GM23338 (cell line): ENCODE results near the gene PROSER1. TPM values are rescaled to one million over a fixed set of nuclear protein-coding genes. Genes with fewer than 3 reads are reported as not detected.
A peak's percentile ranks its signal among the peaks of the same experiment; 100 is the strongest.

Experiments used
- ATAC-seq: fragments of 200-7000 bp; cut with Tn5 transposase; 3 replicates; pipeline ENCODE4 v1.9.1; 2020
- DNase-seq: peaks from one replicate; pipeline ENCODE4 v3.0.0-alpha.2; 2015; ENCODE audit warnings: low spot score
- H2AFZ ChIP-seq: fragments of 200-600 bp; sonication (generic); 2 replicates; pipeline ENCODE4 v1.8.0; 2016; ENCODE audit warnings: antibody characterized with exemption, mild to moderate bottlenecking, moderate library complexity
- H3F3A ChIP-seq: fragments of 200-600 bp; sonication (generic); replicated peaks from 2 replicates; pipeline ENCODE4 v1.8.0; 2017; ENCODE audit warnings: antibody characterized with exemption, mixed run types, low read depth
- H3K27ac ChIP-seq: fragments of 200-600 bp; sonication (generic); 2 replicates; pipeline ENCODE4 v1.6.1; 2016; ENCODE audit warnings: low read depth
- H3K27me3 ChIP-seq: fragments of 200-600 bp; sonication (generic); 2 replicates; pipeline ENCODE4 v1.8.0; 2016; ENCODE audit warnings: mild to moderate bottlenecking, mixed run types, moderate library complexity; ENCODE audit not compliant: insufficient read depth
- H3K36me3 ChIP-seq: fragments of 200-600 bp; sonication (generic); 2 replicates; pipeline ENCODE4 v1.8.0; 2016; ENCODE audit warnings: mild to moderate bottlenecking; ENCODE audit not compliant: insufficient read depth
- H3K4me1 ChIP-seq: fragments of 200-600 bp; sonication (generic); 2 replicates; pipeline ENCODE4 v1.8.0; 2016; ENCODE audit warnings: mild to moderate bottlenecking, moderate library complexity; ENCODE audit not compliant: insufficient read depth
- H3K4me2 ChIP-seq: fragments of 200-600 bp; sonication (generic); 2 replicates; pipeline ENCODE4 v1.7.1; 2017; ENCODE audit warnings: mixed run types
- H3K4me3 ChIP-seq: fragments of 200-600 bp; sonication (generic); 2 replicates; pipeline ENCODE4 v1.6.1; 2016; ENCODE audit warnings: mixed run types
- H3K79me2 ChIP-seq: fragments of 200-600 bp; sonication (generic); replicated peaks from 2 replicates; pipeline ENCODE4 v1.8.0; 2017; ENCODE audit warnings: mild to moderate bottlenecking; ENCODE audit not compliant: insufficient read depth
- H3K9me2 ChIP-seq: fragments of 200-600 bp; sonication (generic); 2 replicates; pipeline ENCODE4 v1.8.0; 2017; ENCODE audit not compliant: insufficient read depth
- H4K20me1 ChIP-seq: fragments of 200-600 bp; sonication (generic); replicated peaks from 2 replicates; pipeline ENCODE4 v1.8.0; 2017; ENCODE audit warnings: mild to moderate bottlenecking; ENCODE audit not compliant: insufficient read depth
- H3K27ac Mint-ChIP-seq: 2 replicates; pipeline ENCODE4 v1.8.0; 2020; ENCODE audit warnings: inconsistent platforms, mild to moderate bottlenecking, moderate library complexity, mixed read lengths
- H3K27me3 Mint-ChIP-seq: 3 replicates; pipeline ENCODE4 v1.8.0; 2022; ENCODE audit warnings: low read depth, mild to moderate bottlenecking, moderate library complexity, mixed read lengths, inconsistent platforms; ENCODE audit not compliant: insufficient read depth, poor library complexity
- H3K36me3 Mint-ChIP-seq: 3 replicates; pipeline ENCODE4 v1.8.0; 2021; ENCODE audit warnings: low read depth, mild to moderate bottlenecking, inconsistent platforms, moderate library complexity, mixed read lengths
- H3K4me1 Mint-ChIP-seq: 3 replicates; pipeline ENCODE4 v1.8.0; 2020; ENCODE audit warnings: mild to moderate bottlenecking, inconsistent platforms, mixed read lengths
- H3K4me3 Mint-ChIP-seq: 3 replicates; pipeline ENCODE4 v1.8.0; 2021; ENCODE audit warnings: moderate library complexity, mild to moderate bottlenecking, inconsistent platforms, mixed read lengths
- H3K9me3 Mint-ChIP-seq: 3 replicates; pipeline ENCODE4 v1.8.0; 2020; ENCODE audit warnings: moderate library complexity, mild to moderate bottlenecking, inconsistent platforms, mixed read lengths
- CREB1 ChIP-seq: fragments of 250-450 bp; sonication (Bioruptor Pico); IDR thresholded peaks from 2 replicates; pipeline ENCODE4 v1.5.0; 2020; ENCODE audit warnings: low read depth, mild to moderate bottlenecking, moderate library complexity
- EZH2 ChIP-seq: fragments of 200-600 bp; sonication (generic); IDR thresholded peaks from one replicate; pipeline ENCODE4 v1.8.0; 2017; ENCODE audit warnings: antibody characterized with exemption, mild to moderate bottlenecking, low read depth; ENCODE audit not compliant: unreplicated experiment
- EZH2phosphoT487 ChIP-seq: fragments of 200-600 bp; sonication (generic); IDR thresholded peaks from one replicate; pipeline ENCODE4 v1.8.1; 2018; ENCODE audit warnings: antibody characterized with exemption; ENCODE audit not compliant: unreplicated experiment
- ZNF114 ChIP-seq: fragments of 250-450 bp; sonication (Bioruptor Pico); IDR thresholded peaks from 2 replicates; pipeline ENCODE4 v1.5.0; 2020; ENCODE audit warnings: mild to moderate bottlenecking, moderate library complexity
- ZNF331 ChIP-seq: fragments of 250-450 bp; sonication (Bioruptor Pico); IDR thresholded peaks from 2 replicates; pipeline ENCODE4 v1.5.0; 2020; ENCODE audit warnings: low read depth, mild to moderate bottlenecking, moderate library complexity
- polyA plus RNA-seq: library from polyadenylated mRNA; unstranded; fragments of >200 nt; fragmentation: Nextera tagmentation; extraction: Ambion mirVana; gene quantifications from 2 replicates; pipeline ENCODE4 v1.2.1, GENCODE V29; 2016
- total RNA-seq: library from RNA; depleted of rRNA; stranded (reverse); fragments of >200 nt; shearing (Covaris generic); gene quantifications from 2 replicates; pipeline ENCODE4 v1.2.3, GENCODE V29; 2014
- TF ChIP-seq, protein P1 (sequence below): fragments of 250-450 bp; sonication (Bioruptor Pico); IDR thresholded peaks from 2 replicates; pipeline ENCODE4 v1.5.0; 2020; ENCODE audit warnings: mild to moderate bottlenecking, moderate library complexity
- TF ChIP-seq, protein P2 (sequence below): IDR thresholded peaks from 2 replicates; pipeline ENCODE4 v1.6.1; 2016; ENCODE audit warnings: antibody characterized with exemption
- TF ChIP-seq, protein P3 (sequence below): IDR thresholded peaks from one replicate; pipeline ENCODE4 v1.6.1; 2018; ENCODE audit warnings: antibody characterized with exemption; ENCODE audit not compliant: unreplicated experiment

PROSER1 gene
- total and polyA plus RNA-seq, 2 experiments from 2014 or later: 64.9 to 116 TPM

DNA sequence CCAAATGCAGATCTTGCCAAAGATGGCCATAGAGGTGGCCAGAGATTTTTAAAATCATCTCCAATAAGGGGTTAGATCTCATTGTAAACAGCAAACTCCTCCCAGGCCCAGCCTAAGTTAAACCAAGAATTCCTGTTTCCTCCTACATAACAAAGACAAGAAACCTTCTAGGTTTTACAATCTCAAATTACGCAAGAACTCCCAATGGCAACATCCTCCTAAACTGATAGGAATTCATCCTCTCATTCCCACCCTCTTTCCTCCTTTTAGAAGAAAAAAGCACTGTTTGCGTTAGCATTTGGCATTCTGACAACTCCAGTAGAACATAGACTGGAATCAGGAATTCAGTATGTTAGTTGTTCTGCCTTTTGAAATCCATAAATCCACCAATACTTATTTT is 14.6 kb downstream of the PROSER1 start:
- Mint-ChIP-seq H3K36me3 (peaks cover 84% of the 10 kb centered on the region), H3K9me3 (no peaks in the 10 kb centered on the region), H3K4me3 (peak overlapping the region; percentile 47), H3K4me1 (peaks cover 63% of the 10 kb centered on the region), H3K27me3 (no peaks in the 10 kb centered on the region), H3K27ac (peak overlapping the region; percentile 95)
- peaks cover 26% of the 10 kb centered on the region for H3K79me2 ChIP-seq
- H2AFZ ChIP-seq: no peak overlapping the region
- ATAC-seq: peak; percentile 82
- peak overlapping the region; percentile 15 for H3K4me3 ChIP-seq
- no peaks in the 10 kb centered on the region for H3F3A ChIP-seq
- no peaks in the 10 kb centered on the region for H4K20me1 ChIP-seq
- no peaks in the 10 kb centered on the region for H3K9me2 ChIP-seq
- H3K4me1 ChIP-seq: peaks cover 47% of the 10 kb centered on the region
- TF ChIP-seq ZNF331 (CRISPR knock-in tag): no peak
- TF ChIP-seq, protein P1, sequence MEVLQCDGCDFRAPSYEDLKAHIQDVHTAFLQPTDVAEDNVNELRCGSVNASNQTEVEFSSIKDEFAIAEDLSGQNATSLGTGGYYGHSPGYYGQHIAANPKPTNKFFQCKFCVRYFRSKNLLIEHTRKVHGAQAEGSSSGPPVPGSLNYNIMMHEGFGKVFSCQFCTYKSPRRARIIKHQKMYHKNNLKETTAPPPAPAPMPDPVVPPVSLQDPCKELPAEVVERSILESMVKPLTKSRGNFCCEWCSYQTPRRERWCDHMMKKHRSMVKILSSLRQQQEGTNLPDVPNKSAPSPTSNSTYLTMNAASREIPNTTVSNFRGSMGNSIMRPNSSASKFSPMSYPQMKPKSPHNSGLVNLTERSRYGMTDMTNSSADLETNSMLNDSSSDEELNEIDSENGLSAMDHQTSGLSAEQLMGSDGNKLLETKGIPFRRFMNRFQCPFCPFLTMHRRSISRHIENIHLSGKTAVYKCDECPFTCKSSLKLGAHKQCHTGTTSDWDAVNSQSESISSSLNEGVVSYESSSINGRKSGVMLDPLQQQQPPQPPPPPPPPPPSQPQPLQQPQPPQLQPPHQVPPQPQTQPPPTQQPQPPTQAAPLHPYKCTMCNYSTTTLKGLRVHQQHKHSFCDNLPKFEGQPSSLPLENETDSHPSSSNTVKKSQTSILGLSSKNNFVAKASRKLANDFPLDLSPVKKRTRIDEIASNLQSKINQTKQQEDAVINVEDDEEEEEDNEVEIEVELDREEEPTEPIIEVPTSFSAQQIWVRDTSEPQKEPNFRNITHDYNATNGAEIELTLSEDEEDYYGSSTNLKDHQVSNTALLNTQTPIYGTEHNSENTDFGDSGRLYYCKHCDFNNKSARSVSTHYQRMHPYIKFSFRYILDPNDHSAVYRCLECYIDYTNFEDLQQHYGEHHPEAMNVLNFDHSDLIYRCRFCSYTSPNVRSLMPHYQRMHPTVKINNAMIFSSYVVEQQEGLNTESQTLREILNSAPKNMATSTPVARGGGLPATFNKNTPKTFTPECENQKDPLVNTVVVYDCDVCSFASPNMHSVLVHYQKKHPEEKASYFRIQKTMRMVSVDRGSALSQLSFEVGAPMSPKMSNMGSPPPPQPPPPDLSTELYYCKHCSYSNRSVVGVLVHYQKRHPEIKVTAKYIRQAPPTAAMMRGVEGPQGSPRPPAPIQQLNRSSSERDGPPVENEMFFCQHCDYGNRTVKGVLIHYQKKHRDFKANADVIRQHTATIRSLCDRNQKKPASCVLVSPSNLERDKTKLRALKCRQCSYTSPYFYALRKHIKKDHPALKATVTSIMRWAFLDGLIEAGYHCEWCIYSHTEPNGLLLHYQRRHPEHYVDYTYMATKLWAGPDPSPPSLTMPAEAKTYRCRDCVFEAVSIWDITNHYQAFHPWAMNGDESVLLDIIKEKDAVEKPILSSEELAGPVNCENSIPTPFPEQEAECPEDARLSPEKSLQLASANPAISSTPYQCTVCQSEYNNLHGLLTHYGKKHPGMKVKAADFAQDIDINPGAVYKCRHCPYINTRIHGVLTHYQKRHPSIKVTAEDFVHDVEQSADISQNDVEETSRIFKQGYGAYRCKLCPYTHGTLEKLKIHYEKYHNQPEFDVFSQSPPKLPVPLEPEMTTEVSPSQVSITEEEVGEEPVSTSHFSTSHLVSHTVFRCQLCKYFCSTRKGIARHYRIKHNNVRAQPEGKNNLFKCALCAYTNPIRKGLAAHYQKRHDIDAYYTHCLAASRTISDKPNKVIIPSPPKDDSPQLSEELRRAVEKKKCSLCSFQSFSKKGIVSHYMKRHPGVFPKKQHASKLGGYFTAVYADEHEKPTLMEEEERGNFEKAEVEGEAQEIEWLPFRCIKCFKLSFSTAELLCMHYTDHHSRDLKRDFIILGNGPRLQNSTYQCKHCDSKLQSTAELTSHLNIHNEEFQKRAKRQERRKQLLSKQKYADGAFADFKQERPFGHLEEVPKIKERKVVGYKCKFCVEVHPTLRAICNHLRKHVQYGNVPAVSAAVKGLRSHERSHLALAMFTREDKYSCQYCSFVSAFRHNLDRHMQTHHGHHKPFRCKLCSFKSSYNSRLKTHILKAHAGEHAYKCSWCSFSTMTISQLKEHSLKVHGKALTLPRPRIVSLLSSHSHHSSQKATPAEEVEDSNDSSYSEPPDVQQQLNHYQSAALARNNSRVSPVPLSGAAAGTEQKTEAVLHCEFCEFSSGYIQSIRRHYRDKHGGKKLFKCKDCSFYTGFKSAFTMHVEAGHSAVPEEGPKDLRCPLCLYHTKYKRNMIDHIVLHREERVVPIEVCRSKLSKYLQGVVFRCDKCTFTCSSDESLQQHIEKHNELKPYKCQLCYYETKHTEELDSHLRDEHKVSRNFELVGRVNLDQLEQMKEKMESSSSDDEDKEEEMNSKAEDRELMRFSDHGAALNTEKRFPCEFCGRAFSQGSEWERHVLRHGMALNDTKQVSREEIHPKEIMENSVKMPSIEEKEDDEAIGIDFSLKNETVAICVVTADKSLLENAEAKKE (CRISPR knock-in tag): peak; percentile 36; the same call in 1 of the 2 replicates
- H3K36me3 ChIP-seq: peaks cover 41% of the 10 kb centered on the region
- peak; percentile 90 for DNase-seq
- peak overlapping the region; percentile 94 for H3K27ac ChIP-seq
- H3K27me3 ChIP-seq: no peaks in the 10 kb centered on the region
- peak overlapping the region; percentile 45 for H3K4me2 ChIP-seq

DNA sequence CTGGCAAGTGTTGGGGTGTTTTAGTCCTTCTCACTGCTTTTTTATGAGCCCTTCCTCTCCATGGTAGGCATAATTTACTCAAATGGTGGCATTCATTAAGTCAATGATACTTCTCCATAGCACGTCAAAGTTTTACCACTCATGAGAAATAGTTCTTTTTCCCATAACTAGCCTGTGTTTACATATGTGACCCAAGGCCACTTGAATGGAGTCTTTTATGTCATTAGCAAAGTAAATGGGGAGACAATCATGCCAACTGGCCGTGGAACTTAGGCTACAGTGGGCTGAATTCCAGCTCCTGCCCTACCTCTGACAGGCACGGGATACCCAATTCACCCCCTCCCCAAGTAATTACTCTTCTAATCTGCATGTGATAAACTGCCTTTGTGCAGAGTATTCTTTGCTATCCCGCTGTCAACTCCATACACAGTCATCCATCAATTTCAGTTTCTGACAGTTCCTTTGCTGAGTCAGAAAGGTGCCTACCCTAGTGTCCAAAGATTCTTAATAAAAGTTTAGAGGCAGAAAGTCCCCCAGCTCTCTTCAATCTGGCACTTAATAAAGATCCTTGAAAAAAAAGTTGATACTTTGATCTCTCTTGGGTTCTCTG is 16.9 kb downstream of the PROSER1 start:
- DNase-seq (no peak), ATAC-seq (no peak)
- Mint-ChIP-seq H3K36me3 (peaks cover 79% of the 10 kb centered on the region), H3K27ac (no peak overlapping the region), H3K4me3 (no peak overlapping the region), H3K27me3 (no peaks in the 10 kb centered on the region), H3K4me1 (peaks cover 46% of the 10 kb centered on the region), H3K9me3 (no peaks in the 10 kb centered on the region)
- H3K79me2 ChIP-seq: peaks cover 9% of the 10 kb centered on the region
- no peaks in the 10 kb centered on the region for H3K9me2 ChIP-seq
- peaks cover 34% of the 10 kb centered on the region for H3K4me1 ChIP-seq
- H3F3A ChIP-seq: no peaks in the 10 kb centered on the region
- H3K4me3 ChIP-seq: no peak overlapping the region
- no peaks in the 10 kb centered on the region for H4K20me1 ChIP-seq
- H3K27ac ChIP-seq: 0 out of 2 replicates have a peak overlapping the region, but pooled peaks have one; percentile 7
- peaks cover 38% of the 10 kb centered on the region for H3K36me3 ChIP-seq
- no peak overlapping the region for H2AFZ ChIP-seq
- H3K4me2 ChIP-seq: no peak overlapping the region
- TF ChIP-seq EZH2phosphoT487: no peak
- no peak for TF ChIP-seq EZH2
- TF ChIP-seq, protein P2, sequence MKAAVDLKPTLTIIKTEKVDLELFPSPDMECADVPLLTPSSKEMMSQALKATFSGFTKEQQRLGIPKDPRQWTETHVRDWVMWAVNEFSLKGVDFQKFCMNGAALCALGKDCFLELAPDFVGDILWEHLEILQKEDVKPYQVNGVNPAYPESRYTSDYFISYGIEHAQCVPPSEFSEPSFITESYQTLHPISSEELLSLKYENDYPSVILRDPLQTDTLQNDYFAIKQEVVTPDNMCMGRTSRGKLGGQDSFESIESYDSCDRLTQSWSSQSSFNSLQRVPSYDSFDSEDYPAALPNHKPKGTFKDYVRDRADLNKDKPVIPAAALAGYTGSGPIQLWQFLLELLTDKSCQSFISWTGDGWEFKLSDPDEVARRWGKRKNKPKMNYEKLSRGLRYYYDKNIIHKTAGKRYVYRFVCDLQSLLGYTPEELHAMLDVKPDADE: no peak
- no peak for TF ChIP-seq ZNF114 (CRISPR knock-in tag)
- no peak for TF ChIP-seq CREB1 (CRISPR knock-in tag)
- TF ChIP-seq, protein P3, sequence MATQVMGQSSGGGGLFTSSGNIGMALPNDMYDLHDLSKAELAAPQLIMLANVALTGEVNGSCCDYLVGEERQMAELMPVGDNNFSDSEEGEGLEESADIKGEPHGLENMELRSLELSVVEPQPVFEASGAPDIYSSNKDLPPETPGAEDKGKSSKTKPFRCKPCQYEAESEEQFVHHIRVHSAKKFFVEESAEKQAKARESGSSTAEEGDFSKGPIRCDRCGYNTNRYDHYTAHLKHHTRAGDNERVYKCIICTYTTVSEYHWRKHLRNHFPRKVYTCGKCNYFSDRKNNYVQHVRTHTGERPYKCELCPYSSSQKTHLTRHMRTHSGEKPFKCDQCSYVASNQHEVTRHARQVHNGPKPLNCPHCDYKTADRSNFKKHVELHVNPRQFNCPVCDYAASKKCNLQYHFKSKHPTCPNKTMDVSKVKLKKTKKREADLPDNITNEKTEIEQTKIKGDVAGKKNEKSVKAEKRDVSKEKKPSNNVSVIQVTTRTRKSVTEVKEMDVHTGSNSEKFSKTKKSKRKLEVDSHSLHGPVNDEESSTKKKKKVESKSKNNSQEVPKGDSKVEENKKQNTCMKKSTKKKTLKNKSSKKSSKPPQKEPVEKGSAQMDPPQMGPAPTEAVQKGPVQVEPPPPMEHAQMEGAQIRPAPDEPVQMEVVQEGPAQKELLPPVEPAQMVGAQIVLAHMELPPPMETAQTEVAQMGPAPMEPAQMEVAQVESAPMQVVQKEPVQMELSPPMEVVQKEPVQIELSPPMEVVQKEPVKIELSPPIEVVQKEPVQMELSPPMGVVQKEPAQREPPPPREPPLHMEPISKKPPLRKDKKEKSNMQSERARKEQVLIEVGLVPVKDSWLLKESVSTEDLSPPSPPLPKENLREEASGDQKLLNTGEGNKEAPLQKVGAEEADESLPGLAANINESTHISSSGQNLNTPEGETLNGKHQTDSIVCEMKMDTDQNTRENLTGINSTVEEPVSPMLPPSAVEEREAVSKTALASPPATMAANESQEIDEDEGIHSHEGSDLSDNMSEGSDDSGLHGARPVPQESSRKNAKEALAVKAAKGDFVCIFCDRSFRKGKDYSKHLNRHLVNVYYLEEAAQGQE: no peak
- no peaks in the 10 kb centered on the region for H3K27me3 ChIP-seq
